HG03135 (cell line): ENCODE data around the gene CELSR1.
"Not testable (repeated sequence)": the region's sequence is repeated elsewhere in the genome, so short reads cannot be mapped to it uniquely, and the experiment has no call there.

Experiments used
- ATAC-seq: cut with Tn5 transposase; IDR thresholded peaks from one replicate; pipeline ENCODE4 v1.9.1; 2021; ENCODE audit warnings: mild to moderate bottlenecking, moderate library complexity; ENCODE audit not compliant: unreplicated experiment

Gene CELSR1

GRCh38 chr22:46483353-46483752, 54.1 kb downstream of the CELSR1 start:
- no peak for ATAC-seq

GRCh38 chr22:46482056-46482675, 55.3 kb downstream of the CELSR1 start:
- no peak for ATAC-seq

DNA sequence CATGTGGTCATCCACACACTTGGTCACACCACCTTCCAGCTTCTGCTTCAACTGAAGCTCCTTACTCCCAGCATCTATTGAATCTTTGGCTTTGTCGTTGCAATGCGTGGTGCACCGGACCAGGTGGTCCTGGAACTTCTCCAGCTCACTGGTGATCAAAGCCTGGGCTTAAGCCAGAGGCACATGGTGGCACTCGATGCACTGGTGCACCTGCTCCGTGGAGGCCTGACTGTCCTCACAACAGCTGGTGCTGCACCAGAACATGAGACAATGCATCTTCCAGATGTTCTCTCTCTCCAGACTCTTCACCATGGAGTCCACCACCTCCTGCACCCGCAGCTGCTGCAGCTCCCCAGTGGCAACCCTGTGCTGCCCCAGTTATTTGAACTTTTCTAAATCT, 56.0 kb downstream of the CELSR1 start:
- ATAC-seq, result no peak

GRCh38 chr22:46480396-46480795, 57.0 kb downstream of the CELSR1 start:
- no peak for ATAC-seq

GRCh38 chr22:46479046-46479445, 58.4 kb downstream of the CELSR1 start:
- ATAC-seq, result no peak

GRCh38 chr22:46478083-46478551, 59.3 kb downstream of the CELSR1 start:
- no peak for ATAC-seq

- ATAC-seq, result no peak
Measured at GRCh38 chr22:46476547-46476941, 60.9 kb downstream of the CELSR1 start.

DNA sequence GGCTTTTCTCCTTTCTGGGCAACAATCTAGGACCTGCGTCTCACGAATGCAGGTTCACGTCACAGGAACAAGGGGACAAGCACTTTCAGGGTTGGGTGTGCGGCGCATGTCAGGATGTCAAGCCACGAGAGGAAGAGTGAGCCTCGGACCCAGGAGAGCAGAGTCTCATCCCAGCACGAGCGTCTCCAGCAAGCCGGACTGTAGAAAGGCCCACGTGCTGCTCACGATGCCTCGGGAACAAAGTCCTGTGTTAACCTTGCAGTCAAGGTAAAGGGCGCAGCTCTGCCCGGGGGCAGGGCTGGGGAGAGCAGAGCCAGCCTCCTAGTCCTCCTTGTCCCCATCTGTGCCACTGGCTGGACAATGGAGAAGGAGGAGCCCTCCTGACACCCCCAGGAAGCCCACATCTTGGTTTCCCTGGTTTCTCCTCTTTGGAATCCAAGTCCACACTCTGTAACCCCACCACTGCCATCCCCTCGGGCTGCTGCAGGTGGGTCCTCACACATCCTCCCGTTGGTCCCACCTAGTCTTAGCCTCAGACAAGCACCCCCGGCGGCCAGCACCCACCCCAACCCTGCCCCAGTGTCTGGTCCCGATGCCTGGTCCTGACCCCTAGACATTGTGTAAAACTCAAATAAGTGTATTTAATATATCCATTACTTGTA, 63.4 kb downstream of the CELSR1 start:
- ATAC-seq, result no peak

DNA sequence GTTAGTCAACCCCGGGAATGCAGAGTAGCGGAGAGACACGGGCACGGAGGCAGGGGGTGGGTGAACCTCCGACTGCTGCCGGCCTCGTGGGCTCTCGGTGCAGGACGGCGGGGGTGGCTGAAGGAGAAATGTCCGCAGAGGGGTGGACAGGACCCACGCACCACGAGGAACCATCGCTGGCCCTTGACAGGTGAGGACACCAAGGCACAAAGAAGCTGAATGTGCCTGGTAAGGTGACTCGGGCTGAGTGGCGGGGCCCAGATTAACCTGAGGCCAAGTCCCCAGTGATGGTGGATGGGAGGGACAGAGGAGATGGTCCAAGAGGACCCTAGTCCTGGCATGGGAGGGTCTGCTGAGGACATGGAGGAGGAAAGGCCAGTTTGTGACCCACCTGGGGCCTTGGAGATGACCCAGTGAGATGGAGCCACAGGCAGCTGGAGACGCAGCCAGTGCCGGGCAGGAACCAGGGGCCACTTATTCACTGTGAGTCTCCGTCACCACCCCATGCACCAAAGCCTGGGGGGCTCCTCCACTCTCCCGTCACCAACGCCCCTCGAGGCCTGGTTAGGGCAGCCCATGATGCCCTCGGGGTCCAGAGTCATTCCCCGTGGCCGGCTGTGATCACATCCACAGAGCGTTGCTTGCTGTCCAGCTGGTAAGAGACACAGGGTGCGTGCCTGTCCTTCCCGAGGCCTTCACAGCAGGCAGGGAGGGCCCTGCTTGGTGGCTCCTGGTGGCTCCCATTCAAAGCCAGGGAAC, 64.2 kb downstream of the CELSR1 start:
- no peak for ATAC-seq

DNA sequence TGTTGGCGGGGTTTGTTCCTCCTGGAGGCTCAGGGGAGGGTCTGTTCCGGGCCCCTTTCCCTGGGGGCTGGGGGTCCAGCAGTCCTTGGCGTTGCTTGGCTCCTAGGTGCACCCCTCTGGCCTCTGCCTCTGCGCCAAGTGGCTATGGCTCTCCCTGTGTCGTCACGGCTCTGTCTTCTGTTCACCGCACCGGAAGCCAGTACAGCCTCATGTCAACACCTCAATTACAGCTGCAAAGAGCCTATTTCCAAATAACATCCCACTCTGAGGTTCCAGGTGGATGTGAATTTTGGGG, 64.8 kb downstream of the CELSR1 start:
- no peak for ATAC-seq

DNA sequence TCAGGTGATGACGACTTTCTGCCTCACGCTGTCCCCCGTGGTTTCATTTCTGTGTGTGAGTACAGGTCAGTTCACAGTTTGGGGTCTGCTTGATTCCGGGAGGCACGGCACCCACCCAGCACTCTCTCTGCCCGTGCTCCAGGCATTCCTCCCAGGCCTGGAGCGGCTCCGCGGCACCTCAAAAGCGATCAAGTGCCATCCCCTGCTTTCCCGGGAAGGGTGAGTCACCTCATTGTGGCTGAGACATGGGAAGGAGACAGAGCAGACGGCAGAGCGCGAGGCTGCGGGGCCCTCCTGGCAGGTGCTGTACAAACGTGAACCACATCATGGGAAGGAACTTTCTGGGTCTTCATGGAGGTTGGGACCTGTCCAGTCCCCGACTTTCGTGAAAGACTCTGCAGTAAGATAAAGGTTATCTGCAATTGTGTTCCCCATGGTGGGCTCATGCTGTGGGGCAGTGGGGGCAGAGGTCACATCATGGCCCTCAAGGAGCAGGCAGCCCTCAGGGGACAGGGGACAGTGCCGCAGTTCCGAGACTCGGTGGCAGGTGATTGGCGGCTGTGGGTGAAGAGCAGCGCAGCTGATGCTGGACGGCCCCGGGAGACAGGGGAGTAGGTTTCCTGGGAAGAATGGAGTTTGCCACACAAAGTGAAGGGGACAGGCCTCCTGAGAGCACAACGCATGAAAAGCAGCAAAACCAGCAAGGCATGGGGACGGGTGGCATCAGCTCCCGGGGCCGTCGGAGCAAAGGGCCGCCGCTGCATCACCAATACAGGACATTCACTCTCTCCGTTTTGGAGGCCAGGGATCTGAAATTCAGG, 65.3 kb downstream of the CELSR1 start:
- ATAC-seq, result no peak

DNA sequence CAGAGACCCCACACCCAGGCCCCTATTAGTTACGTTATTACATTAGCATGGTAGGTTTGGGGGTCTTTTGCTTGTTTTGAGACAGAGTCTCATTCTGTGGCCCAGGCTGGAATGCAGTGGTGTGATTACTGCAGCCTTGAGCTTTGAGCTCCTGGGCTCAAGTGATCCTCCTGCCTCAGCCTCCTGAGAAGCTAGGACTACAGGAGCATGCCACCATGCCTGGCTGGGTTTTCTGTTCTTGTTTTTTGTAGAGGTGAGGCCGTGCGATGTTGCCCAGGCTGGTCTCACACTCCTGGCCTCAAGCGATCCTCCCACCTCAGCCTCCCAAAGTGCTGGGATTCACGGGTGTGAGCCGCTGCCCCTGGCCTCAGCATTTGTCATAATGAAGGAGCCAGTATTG, 66.1 kb downstream of the CELSR1 start:
- not testable (repeated sequence) for ATAC-seq

DNA sequence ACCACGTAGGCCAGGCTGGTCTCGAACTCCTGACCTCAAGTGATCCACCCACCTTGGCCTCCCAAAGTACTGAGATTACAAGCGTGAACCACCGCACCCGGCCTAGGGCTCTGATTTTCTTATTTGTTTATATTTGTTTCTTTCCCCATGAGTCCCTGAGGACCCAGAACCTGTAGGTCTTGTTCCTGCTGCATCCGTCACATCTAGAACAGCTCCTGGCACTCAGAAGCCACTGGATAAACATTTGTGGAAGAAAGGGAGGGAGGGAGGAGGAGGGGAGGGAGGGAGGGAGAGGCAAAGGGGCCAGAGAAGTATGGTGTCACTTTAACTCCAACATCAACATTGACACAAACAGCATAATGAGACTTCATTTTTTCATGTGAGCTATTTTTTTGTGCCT, 67.7 kb downstream of the CELSR1 start:
- no peak for ATAC-seq

DNA sequence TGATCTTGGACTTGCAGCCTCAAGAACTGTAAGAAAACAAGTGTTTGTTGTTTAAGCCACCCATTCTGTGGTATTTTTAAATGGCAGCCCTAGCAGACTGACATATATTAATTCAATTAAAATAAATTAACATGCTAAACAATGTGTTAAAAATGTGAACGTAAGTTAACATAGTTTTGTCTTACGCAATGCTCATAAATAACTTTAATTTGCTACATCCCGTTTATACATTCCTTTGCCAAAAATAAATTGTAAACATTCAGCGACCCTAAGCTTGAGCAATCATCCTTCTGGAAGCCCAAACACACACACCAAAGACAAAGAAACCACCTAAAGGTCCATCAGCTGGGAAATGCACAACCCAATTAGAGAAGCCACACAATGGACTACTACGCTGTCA, 70.4 kb downstream of the CELSR1 start:
- no peak for ATAC-seq

- no peak for ATAC-seq
Measured at GRCh38 chr22:46466255-46466676, 71.2 kb downstream of the CELSR1 start.

- no peak for ATAC-seq
Measured at GRCh38 chr22:46465793-46466192, 71.6 kb downstream of the CELSR1 start.

- ATAC-seq, result no peak
Measured at GRCh38 chr22:46465345-46465720, 72.1 kb downstream of the CELSR1 start.

DNA sequence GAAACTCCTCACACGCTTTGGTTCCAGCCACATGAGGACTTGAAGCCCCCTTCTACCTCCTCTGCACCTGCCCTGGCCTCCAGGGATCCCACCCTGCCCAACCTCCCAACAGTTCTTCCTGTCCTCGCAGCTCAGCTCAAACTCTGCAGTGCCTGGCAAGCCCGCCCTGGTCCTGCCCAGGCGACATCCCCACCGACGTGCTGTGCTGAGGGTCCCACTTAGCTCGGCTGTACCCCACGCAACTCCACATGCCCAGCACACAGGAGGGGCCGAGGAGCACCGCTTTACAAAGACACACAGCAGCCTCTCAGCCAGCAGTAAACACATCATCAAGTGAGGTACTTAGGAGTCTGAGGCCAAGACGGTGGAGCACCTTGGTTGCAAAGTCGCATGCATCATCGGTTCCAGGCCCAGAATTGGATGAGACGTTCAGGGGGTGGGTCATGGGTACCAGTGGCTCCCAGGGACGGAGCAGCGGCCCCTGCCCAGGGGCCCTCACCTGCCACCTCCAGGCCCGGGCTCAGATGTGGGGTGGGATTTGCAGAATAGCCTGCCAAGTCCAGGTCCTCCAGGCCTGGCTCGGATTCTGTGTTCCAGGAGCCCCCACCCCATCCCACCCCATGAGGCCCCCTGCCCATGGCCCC, 72.6 kb downstream of the CELSR1 start:
- no peak for ATAC-seq

DNA sequence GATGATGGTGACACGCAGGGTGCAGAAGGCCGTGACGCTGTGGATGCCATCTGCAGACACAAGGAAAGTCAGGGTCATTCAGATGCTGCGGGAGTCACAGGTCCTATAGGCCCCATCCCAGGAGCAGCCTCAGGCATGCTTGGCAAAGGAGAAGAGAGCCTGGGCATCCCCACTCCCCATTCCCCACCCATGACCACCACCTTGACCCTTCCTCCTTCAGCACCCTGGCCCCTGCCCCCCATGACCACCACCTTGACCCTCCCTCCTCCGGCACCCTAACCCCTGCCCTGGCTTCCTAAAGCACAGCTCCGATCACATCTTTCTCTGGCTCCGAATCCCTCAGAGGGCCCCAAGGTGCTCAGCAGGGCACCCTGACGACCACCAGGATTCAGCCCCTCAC, 73.1 kb downstream of the CELSR1 start:
- no peak for ATAC-seq

GRCh38 chr22:46463435-46464227, 73.8 kb downstream of the CELSR1 start:
- no peak for ATAC-seq
